SKM-1 treated with dmso at 0.1 percent for 144 hours (cell line): ENCODE data around the gene TAF4.
"Not testable (repeated sequence)": the region's sequence is repeated elsewhere in the genome, so short reads cannot be mapped to it uniquely, and the experiment has no call there.

Experiments used
- DNase-seq: peaks from one replicate; lab custom pipeline; 2025; ENCODE audit not compliant: unreplicated experiment; lab: John Stamatoyannopoulos, UW

TAF4 gene

GRCh38 chr20:61980647-61981583 lies 84.8 kb downstream of the TAF4 start:
- DNase-seq, result peak; percentile 28

GRCh38 chr20:61979701-61980635 lies 85.7 kb downstream of the TAF4 start:
- DNase-seq, result no peak

- no peak for DNase-seq
Observed at GRCh38 chr20:61979090-61979489, 86.6 kb downstream of the TAF4 start.

GRCh38 chr20:61978491-61978890 lies 87.2 kb downstream of the TAF4 start:
- no peak for DNase-seq

GRCh38 chr20:61977419-61977786 lies 88.3 kb downstream of the TAF4 start:
- no peak for DNase-seq

GRCh38 chr20:61976644-61977418 lies 88.8 kb downstream of the TAF4 start:
- DNase-seq, result no peak

- DNase-seq, result no peak
Observed at GRCh38 chr20:61976263-61976643, 89.4 kb downstream of the TAF4 start.

GRCh38 chr20:61975407-61976129 lies 90.1 kb downstream of the TAF4 start:
- DNase-seq, result no peak

- DNase-seq, result no peak
Observed at GRCh38 chr20:61974357-61974665, 91.4 kb downstream of the TAF4 start.

GRCh38 chr20:61973515-61974356 lies 91.9 kb downstream of the TAF4 start:
- DNase-seq, result no peak

- DNase-seq, result no peak
Observed at GRCh38 chr20:61972636-61973508, 92.8 kb downstream of the TAF4 start.

- DNase-seq, result not testable (repeated sequence)
Observed at GRCh38 chr20:61971595-61971994, 94.1 kb downstream of the TAF4 start.

GRCh38 chr20:61970357-61970756 lies 95.3 kb downstream of the TAF4 start:
- DNase-seq, result no peak

- no peak for DNase-seq
Observed at GRCh38 chr20:61969806-61970205, 95.9 kb downstream of the TAF4 start.

- no peak for DNase-seq
Observed at GRCh38 chr20:61968932-61969331, 96.7 kb downstream of the TAF4 start.

- no peak for DNase-seq
Observed at GRCh38 chr20:61968036-61968810, 97.5 kb downstream of the TAF4 start.

GRCh38 chr20:61967300-61967699 lies 98.4 kb downstream of the TAF4 start:
- no peak for DNase-seq
